NT2/D1 (cell line): ENCODE results near the gene TPCN2.

Experiments used
- YY1 ChIP-seq: IDR thresholded peaks from 2 replicates; pipeline ENCODE4 v1.6.1; 2011; ENCODE audit not compliant: insufficient read length, insufficient read depth
- ZNF274 ChIP-seq: IDR thresholded peaks from 2 replicates; pipeline ENCODE4 v1.6.1; 2011; ENCODE audit warnings: mild to moderate bottlenecking, low read depth, low read length

- TF ChIP-seq ZNF274, result no peak
- TF ChIP-seq YY1, result no peak
Measured at GRCh38 chr11:69156673-69157155, 108.0 kb downstream of the TPCN2 start.
